ENCODE data around the gene MRPS25. TPM values are rescaled to one million over a fixed set of nuclear protein-coding genes. Genes with fewer than 3 reads are reported as not detected.

The MRPS25 gene
- total and polyA plus RNA-seq, 2 experiments from 2014 or later: 30.9 to 59.9 TPM

DNA sequence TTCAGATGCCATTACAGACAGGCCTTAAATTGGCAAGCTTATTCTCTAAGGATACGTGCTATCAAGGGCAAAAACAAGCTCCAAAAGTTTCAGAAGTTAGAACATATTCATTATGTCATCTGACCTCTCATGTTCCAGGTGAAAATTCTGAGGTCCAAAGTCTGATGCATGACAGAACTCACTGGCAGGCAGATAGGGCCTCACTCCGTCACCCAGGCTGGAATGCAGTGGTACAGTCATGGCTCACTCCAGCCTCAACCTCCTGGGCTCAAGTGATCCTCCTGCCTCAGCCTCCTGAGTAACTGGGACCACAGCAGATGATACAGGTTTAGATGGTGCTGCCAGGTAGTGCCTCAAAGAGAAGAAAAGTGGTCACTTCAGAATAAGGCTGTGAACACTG lies 15.5 kb downstream of the MRPS25 start:
- Histone ChIP-seq H3K4me2 (no peak overlapping the region), H3K9me3 (ENCODE audit: low read depth) (no peaks in the 10 kb centered on the region), H3K4me3 (no peak overlapping the region), H3K79me2 (peaks cover 35% of the 10 kb centered on the region), H3K27me3 (no peaks in the 10 kb centered on the region), H3K27ac (peak overlapping the region; percentile 40), H2AFZ (no peak overlapping the region), H3K36me3 (replicated peaks; ENCODE audit: insufficient read depth, low read depth) (no peaks in the 10 kb centered on the region), H3K4me1 (ENCODE audit: insufficient read depth) (no peaks in the 10 kb centered on the region), H3K9me2 (replicated peaks; ENCODE audit: insufficient read depth) (no peaks in the 10 kb centered on the region), H4K20me1 (ENCODE audit: insufficient read depth, poor library complexity, severe bottlenecking) (peaks cover 6% of the 10 kb centered on the region)
- 89% methylated on average over 2 of the region's 2 CpGs for WGBS (ENCODE audit: low lambda C conversion rate, missing lambda C conversion rate)
- TF ChIP-seq EZH2phosphoT487 (IDR thresholded peaks at IDR 0.05; ENCODE audit: low read depth, severe bottlenecking, unreplicated experiment): no peak
- TF ChIP-seq, protein P1, sequence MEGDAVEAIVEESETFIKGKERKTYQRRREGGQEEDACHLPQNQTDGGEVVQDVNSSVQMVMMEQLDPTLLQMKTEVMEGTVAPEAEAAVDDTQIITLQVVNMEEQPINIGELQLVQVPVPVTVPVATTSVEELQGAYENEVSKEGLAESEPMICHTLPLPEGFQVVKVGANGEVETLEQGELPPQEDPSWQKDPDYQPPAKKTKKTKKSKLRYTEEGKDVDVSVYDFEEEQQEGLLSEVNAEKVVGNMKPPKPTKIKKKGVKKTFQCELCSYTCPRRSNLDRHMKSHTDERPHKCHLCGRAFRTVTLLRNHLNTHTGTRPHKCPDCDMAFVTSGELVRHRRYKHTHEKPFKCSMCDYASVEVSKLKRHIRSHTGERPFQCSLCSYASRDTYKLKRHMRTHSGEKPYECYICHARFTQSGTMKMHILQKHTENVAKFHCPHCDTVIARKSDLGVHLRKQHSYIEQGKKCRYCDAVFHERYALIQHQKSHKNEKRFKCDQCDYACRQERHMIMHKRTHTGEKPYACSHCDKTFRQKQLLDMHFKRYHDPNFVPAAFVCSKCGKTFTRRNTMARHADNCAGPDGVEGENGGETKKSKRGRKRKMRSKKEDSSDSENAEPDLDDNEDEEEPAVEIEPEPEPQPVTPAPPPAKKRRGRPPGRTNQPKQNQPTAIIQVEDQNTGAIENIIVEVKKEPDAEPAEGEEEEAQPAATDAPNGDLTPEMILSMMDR (IDR thresholded peaks at IDR 0.05; ENCODE audit: poor library complexity): no peak
- peak; percentile 30 for DNase-seq (ENCODE audit: low spot score)

DNA sequence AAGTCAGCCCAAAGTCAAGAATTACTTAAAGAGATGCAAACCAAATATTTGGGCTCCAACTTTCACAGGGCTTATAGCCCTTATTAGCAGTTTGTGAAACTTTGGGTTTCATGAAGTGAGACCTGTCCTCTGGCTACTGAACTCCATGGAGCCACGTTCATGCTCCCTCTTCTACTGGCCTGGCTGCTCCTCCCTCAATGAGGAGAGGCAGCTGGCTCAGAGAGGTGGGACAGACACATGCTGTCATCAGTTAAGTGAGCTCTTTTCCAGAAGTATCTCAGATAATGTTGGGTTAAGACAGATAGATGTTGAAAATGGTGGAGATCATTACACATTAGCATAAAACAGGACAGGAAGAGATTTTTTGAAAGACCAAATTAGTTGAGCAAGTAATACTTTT lies 19.4 kb downstream of the MRPS25 start:
- Histone ChIP-seq H3K9me3 (ENCODE audit: low read depth) (no peaks in the 10 kb centered on the region), H3K4me2 (no peak overlapping the region), H3K27me3 (no peaks in the 10 kb centered on the region), H3K4me3 (no peak overlapping the region), H3K36me3 (replicated peaks; ENCODE audit: insufficient read depth, low read depth) (no peaks in the 10 kb centered on the region), H4K20me1 (ENCODE audit: insufficient read depth, poor library complexity, severe bottlenecking) (peaks cover 6% of the 10 kb centered on the region), H3K9me2 (replicated peaks; ENCODE audit: insufficient read depth) (no peaks in the 10 kb centered on the region), H3K79me2 (peaks cover 12% of the 10 kb centered on the region), H2AFZ (no peak overlapping the region), H3K27ac (no peak overlapping the region), H3K4me1 (ENCODE audit: insufficient read depth) (no peaks in the 10 kb centered on the region)
- WGBS (ENCODE audit: low lambda C conversion rate, missing lambda C conversion rate): 86% methylated on average over 1 of the region's 1 CpG
- no peak for DNase-seq (ENCODE audit: low spot score)
- TF ChIP-seq EZH2 (IDR thresholded peaks at IDR 0.05; ENCODE audit: borderline replicate concordance): no peak
- TF ChIP-seq, protein P1 (IDR thresholded peaks at IDR 0.05; ENCODE audit: poor library complexity): no peak
- TF ChIP-seq EZH2phosphoT487 (IDR thresholded peaks at IDR 0.05; ENCODE audit: low read depth, severe bottlenecking, unreplicated experiment): no peak

DNA sequence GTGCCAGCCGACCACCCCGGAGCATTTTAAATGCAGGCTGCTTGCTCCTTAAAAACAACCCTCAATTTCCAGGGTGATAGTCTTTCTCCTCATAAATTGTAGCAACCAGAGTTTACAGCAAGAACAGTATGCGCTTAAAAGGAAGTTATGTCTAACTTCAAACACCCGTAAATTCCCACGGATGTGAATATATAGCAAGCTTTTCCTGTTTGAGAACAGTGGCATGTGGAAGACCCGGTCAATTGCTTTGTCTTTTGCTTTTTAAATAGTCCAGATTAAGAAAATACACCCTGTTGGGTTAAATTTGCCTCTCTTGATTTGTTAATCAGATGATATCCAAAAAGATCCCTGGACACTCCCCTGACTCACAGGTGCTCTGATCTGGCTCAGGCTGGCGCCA lies 20.8 kb downstream of the MRPS25 start:
- Histone ChIP-seq H2AFZ (no peak overlapping the region), H4K20me1 (ENCODE audit: insufficient read depth, poor library complexity, severe bottlenecking) (peaks cover 5% of the 10 kb centered on the region), H3K9me3 (ENCODE audit: low read depth) (no peaks in the 10 kb centered on the region), H3K4me1 (ENCODE audit: insufficient read depth) (no peaks in the 10 kb centered on the region), H3K27me3 (no peaks in the 10 kb centered on the region), H3K4me3 (no peak overlapping the region), H3K79me2 (peaks cover 5% of the 10 kb centered on the region), H3K27ac (no peak overlapping the region), H3K36me3 (replicated peaks; ENCODE audit: insufficient read depth, low read depth) (no peaks in the 10 kb centered on the region), H3K4me2 (no peak overlapping the region), H3K9me2 (replicated peaks; ENCODE audit: insufficient read depth) (no peaks in the 10 kb centered on the region)
- 72% methylated on average over 7 of the region's 7 CpGs for WGBS (ENCODE audit: low lambda C conversion rate, missing lambda C conversion rate)
- no peak for DNase-seq (ENCODE audit: low spot score)
- no peak for TF ChIP-seq EZH2 (IDR thresholded peaks at IDR 0.05; ENCODE audit: borderline replicate concordance)
- no peak for TF ChIP-seq EZH2phosphoT487 (IDR thresholded peaks at IDR 0.05; ENCODE audit: low read depth, severe bottlenecking, unreplicated experiment)
- TF ChIP-seq, protein P1 (IDR thresholded peaks at IDR 0.05; ENCODE audit: poor library complexity): no peak
